Nephron (organoid): ENCODE measurements around the gene WDR45.

Experiments used
- H3K27ac Mint-ChIP-seq, 3 experiments: 2 replicates each; pipeline ENCODE4 v1.8.0; 2020; ENCODE audit warnings: mixed read lengths in 3 of 3, mild to moderate bottlenecking in 2 of 3, moderate library complexity in 1 of 3
- H3K27me3 Mint-ChIP-seq: 2 replicates; pipeline ENCODE4 v1.8.0; 2021; ENCODE audit warnings: low read depth, mild to moderate bottlenecking, moderate library complexity, mixed read lengths
- H3K36me3 Mint-ChIP-seq: 2 replicates; pipeline ENCODE4 v1.8.0; 2020; ENCODE audit warnings: low read depth, mixed read lengths
- H3K4me1 Mint-ChIP-seq: 2 replicates; pipeline ENCODE4 v1.8.0; 2020; ENCODE audit warnings: mixed read lengths
- H3K4me3 Mint-ChIP-seq, 3 experiments: 2 replicates each; pipeline ENCODE4 v1.8.0; 2020; ENCODE audit warnings: mild to moderate bottlenecking in 3 of 3, mixed read lengths in 3 of 3, moderate library complexity in 2 of 3
- H3K9me3 Mint-ChIP-seq: 2 replicates; pipeline ENCODE4 v1.8.0; 2020; ENCODE audit warnings: mixed read lengths
- TF ChIP-seq, protein P1 (sequence below), 3 experiments: fragments of 200-600 bp; sonication (generic); IDR thresholded peaks; one replicate each; pipeline ENCODE4 v1.5.0; 2021; ENCODE audit warnings: antibody characterized with exemption in 3 of 3; ENCODE audit not compliant: unreplicated experiment in 3 of 3

The WDR45 gene

DNA sequence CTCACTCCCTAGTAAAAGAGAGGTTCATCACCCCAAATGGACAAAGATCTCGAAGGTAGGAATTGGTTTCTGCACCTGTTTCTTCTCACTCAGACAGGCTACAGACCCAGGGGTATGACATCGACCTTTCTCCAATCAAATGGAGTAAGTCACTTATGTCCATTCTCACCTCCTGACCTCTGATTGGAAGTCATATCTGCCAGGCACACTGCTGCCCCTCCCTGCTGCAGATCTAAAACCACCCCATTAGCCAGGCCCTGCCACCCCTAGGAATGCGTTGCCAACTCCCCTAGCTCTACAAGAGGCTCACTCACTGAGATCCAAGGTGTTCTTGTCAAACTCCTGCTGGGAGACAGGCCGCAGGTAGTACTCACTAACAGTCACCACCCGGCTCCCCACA, 37.0 kb upstream of the WDR45 start:
- Mint-ChIP-seq H3K27me3 (no peaks in the 10 kb centered on the region), H3K4me3 (no peak overlapping the region), H3K36me3 (peaks cover 55% of the 10 kb centered on the region), H3K27ac (no peak overlapping the region), H3K4me1 (no peaks in the 10 kb centered on the region), H3K9me3 (peaks cover 21% of the 10 kb centered on the region)
- TF ChIP-seq, protein P1, sequence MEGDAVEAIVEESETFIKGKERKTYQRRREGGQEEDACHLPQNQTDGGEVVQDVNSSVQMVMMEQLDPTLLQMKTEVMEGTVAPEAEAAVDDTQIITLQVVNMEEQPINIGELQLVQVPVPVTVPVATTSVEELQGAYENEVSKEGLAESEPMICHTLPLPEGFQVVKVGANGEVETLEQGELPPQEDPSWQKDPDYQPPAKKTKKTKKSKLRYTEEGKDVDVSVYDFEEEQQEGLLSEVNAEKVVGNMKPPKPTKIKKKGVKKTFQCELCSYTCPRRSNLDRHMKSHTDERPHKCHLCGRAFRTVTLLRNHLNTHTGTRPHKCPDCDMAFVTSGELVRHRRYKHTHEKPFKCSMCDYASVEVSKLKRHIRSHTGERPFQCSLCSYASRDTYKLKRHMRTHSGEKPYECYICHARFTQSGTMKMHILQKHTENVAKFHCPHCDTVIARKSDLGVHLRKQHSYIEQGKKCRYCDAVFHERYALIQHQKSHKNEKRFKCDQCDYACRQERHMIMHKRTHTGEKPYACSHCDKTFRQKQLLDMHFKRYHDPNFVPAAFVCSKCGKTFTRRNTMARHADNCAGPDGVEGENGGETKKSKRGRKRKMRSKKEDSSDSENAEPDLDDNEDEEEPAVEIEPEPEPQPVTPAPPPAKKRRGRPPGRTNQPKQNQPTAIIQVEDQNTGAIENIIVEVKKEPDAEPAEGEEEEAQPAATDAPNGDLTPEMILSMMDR (IDR thresholded peaks at IDR 0.05; ENCODE audit: unreplicated experiment in 3 of 3), result no peak

GRCh38 chrX:49116076-49116475, 36.4 kb upstream of the WDR45 start:
- Mint-ChIP-seq H3K27me3 (no peaks in the 10 kb centered on the region), H3K27ac (no peak overlapping the region), H3K9me3 (peaks cover 16% of the 10 kb centered on the region), H3K4me3 (no peak overlapping the region), H3K36me3 (peaks cover 48% of the 10 kb centered on the region), H3K4me1 (no peaks in the 10 kb centered on the region)
- TF ChIP-seq, protein P1 (IDR thresholded peaks at IDR 0.05; ENCODE audit: unreplicated experiment in 3 of 3), result no peak

- TF ChIP-seq, protein P1 (IDR thresholded peaks at IDR 0.05; ENCODE audit: unreplicated experiment in 3 of 3), result no peak
- peaks cover 40% of the 10 kb centered on the region for H3K36me3 Mint-ChIP-seq
- H3K27me3 Mint-ChIP-seq, result no peaks in the 10 kb centered on the region
- H3K4me1 Mint-ChIP-seq, result no peaks in the 10 kb centered on the region
- peaks cover 16% of the 10 kb centered on the region for H3K9me3 Mint-ChIP-seq
- H3K4me3 Mint-ChIP-seq, result no peak overlapping the region
- H3K27ac Mint-ChIP-seq, result no peak overlapping the region
Measured at GRCh38 chrX:49111791-49112190, 32.1 kb upstream of the WDR45 start.

GRCh38 chrX:49110417-49110816, 30.7 kb upstream of the WDR45 start:
- TF ChIP-seq, protein P1 (IDR thresholded peaks at IDR 0.05; ENCODE audit: unreplicated experiment in 3 of 3), result no peak
- no peak overlapping the region for H3K27ac Mint-ChIP-seq
- H3K9me3 Mint-ChIP-seq, result peaks cover 8% of the 10 kb centered on the region
- H3K4me3 Mint-ChIP-seq, result no peak overlapping the region
- no peaks in the 10 kb centered on the region for H3K4me1 Mint-ChIP-seq
- peaks cover 28% of the 10 kb centered on the region for H3K36me3 Mint-ChIP-seq
- no peaks in the 10 kb centered on the region for H3K27me3 Mint-ChIP-seq

DNA sequence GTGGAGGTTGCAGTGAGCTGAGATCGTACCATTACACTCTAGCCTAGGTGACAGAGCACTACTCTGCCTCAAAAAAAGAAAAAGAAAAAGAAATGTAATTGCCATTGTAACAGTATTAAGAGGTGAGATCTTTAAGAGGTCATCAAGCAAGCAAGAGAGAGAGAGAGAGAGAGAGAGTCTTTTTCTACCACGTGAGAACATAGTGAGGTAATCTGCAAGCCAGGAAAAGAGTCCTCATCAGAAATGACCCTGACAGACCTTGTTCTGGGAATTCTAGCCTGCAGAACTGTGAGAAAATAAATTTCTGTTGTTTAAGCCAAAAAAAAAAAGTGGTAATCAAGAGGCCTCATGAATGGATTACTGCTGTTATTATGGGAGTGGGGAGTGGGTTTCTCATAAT, 29.0 kb upstream of the WDR45 start:
- no peaks in the 10 kb centered on the region for H3K27me3 Mint-ChIP-seq
- peaks cover 13% of the 10 kb centered on the region for H3K9me3 Mint-ChIP-seq
- H3K36me3 Mint-ChIP-seq, result peaks cover 27% of the 10 kb centered on the region
- H3K27ac Mint-ChIP-seq, result no peak overlapping the region
- TF ChIP-seq, protein P1 (IDR thresholded peaks at IDR 0.05; ENCODE audit: unreplicated experiment in 3 of 3), result no peak
- no peaks in the 10 kb centered on the region for H3K4me1 Mint-ChIP-seq
- no peak overlapping the region for H3K4me3 Mint-ChIP-seq

GRCh38 chrX:49106930-49107329, 27.2 kb upstream of the WDR45 start:
- no peaks in the 10 kb centered on the region for H3K4me1 Mint-ChIP-seq
- H3K4me3 Mint-ChIP-seq, result no peak overlapping the region
- H3K27me3 Mint-ChIP-seq, result no peaks in the 10 kb centered on the region
- H3K36me3 Mint-ChIP-seq, result peaks cover 18% of the 10 kb centered on the region
- H3K27ac Mint-ChIP-seq, result no peak overlapping the region
- TF ChIP-seq, protein P1 (IDR thresholded peaks at IDR 0.05; ENCODE audit: unreplicated experiment in 3 of 3), result peak; percentile 20 to 36 (median 29)
- peaks cover 10% of the 10 kb centered on the region for H3K9me3 Mint-ChIP-seq
